COLO668 (cell line): ENCODE results near the gene TSPAN9.

ENCODE experiments used
- DNase-seq: peaks from one replicate; lab custom pipeline; 2025; ENCODE audit not compliant: unreplicated experiment; lab: John Stamatoyannopoulos, UW

TSPAN9 gene

DNA sequence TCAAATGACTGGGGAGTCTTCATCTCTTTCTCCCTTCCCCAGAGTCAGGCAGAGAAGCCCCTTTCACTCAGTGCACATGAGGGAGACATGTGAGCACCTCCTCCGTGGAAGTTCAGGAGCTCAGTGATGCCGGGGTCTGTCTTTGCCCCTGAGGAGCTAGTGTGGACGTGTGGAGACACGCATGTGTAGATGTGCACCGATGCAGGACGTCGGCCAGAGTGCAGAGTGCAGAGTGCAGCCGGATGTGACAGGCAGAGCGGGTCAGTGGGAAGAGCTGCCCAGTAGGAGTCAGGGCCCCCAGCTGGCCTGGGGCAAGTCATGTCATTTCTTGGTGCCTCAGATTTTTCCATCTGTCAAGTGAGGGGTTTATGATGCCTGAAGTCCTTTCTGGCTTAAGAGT lies 20.7 kb downstream of the TSPAN9 start:
- no peak for DNase-seq

DNA sequence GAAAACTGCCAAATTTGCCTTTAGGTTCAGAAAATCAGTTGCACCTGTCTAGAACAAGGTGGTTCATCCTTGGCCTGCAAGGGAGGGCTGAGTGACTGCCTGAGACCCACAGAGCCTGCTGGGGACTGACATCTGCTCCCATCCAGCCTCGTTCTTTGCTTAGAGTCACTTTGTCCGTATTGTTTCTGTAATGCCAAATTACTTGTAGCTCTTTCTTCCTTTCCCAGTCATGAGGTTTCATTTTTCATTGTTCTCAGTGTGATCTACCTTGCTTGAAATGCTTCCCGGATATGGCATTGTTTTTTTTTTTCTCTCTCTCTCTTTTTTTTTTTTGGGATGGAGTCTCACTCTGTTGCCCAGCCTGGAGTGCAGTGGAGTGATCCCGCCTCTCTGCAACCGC lies 21.3 kb downstream of the TSPAN9 start:
- no peak for DNase-seq

DNA sequence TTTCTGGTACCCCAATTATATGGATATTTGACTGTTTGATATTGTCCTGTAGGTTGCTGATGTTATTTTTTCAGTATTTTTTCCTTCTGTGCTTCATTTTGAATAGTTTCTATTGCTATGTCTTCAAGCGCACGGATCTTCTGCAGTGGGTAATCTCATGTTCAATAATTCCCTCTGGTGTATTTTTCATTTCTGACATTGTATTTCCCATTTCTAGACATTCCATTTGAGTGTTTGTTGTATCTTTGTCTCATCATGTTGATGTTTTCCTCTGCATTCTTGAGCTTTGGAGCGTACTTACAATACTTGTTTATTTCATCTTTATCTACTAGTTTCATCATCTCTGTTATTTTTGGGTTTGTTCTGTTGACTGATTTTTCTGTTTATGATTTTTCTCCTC lies 22.0 kb downstream of the TSPAN9 start:
- DNase-seq: no peak

DNA sequence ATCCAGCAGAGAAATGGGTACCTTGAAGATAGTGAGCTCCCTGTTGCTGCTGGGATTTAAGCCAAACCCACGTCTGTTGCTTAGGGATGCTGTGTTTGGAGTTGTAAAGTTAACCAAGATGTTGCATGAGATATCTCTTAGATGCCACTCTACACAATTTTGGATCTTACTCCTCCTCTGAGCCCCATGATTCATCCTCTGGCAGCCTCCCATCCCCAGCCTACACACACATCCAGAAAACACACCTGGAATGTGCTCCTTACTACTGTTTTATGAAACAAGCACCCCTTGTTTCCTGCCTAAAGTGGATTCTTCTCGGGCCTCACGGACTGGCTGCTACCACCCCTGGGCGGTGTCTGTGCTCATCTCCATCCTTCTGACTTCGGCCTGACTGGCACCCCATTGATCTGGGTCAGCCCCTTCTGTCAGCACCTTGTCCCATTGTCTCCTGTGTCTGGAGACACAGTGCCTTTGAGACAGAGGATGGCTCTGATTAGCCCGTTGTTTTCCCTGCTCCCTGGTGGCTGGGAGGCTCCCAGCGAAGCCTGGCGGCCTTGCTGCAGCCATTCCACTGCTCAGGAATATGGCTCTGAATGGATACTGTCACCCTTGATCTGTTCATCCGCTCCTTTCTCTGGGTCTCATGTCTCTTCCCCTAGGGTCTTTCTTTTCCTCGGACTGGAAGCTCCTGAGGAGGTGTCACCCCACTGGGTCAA lies 24.3 kb downstream of the TSPAN9 start:
- no peak for DNase-seq

DNA sequence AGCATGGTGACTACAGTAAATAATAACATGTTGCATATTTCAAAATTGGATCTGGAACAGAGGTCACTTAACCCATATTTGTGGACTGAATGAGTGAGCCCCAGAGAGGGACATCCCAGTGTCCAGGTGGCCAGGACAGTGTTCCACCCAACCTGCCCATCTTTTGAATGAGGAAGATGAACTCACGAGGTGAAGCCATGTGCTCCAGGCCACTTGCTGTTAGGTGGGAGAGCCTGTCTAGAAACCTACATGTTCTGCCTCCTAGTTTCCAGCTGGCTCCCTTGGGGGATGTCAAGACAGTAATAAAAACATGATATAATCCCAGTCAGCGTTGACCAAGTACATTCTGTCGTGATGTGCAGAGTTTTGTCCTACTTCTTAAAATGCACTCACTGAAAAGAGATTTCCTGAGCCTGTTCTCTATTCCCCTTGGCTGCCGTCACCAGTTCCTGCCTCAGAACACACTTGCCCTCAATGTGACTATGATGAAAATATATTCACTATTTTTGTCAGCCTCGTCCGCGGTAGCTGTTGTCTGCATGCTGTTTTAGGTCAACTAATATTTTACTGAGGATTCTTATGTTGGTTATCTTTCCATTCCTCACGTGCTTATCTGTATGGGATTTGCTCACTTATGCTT lies 25.7 kb downstream of the TSPAN9 start:
- DNase-seq: no peak

DNA sequence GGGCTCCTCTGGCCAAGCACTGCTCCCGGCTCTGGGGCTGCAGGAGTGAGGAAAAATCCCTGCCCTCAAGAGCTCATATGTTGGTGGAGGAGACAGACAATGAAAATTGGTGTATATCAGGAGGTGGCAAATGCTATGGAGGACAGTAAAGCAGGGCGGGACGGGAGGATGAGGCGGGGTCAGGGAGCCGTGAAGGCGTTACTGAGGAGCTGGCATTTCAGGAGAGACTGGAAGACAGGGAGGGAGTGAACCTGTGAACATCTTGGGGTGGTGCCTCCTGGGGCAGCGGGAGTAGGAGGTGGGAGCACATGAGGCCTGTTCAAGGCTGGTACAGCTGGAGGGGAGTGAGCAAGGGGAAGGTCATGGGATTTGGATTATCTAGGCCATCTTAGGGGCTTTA lies 26.6 kb downstream of the TSPAN9 start:
- no peak for DNase-seq

DNA sequence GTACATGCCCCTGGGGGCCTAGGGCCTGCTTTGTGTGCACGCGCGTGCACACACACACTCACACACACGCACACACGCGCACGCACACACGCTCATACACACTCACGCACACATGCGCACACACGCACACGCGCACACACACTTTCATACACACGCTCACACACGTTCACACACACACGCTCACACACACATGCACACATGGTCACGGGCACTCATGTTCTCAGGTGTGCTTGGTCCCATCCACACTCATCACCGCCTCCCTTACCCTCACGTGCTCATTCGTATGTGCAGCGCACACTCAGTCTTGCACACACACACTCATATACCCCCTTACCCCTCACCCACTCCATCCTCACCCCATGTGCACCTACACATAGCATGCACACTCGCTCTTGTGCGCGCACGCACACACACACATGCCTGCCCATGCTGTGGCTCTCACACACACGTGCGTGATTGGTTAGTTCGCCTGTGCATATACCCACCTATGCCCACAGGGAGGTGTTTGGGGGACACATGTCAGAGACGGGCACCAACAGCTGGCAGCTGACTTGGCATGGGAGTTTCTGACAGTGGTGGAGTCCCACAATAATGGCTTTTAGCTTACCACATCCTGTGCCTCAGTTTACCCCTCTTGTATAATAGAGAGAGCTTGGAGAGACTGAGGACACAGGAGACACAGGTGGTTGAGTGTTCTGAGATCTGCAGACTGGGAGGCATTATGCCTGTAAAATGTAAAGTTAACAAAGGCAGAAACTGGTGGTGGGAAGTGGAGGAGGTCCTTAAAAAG lies 28.7 kb downstream of the TSPAN9 start:
- no peak for DNase-seq

DNA sequence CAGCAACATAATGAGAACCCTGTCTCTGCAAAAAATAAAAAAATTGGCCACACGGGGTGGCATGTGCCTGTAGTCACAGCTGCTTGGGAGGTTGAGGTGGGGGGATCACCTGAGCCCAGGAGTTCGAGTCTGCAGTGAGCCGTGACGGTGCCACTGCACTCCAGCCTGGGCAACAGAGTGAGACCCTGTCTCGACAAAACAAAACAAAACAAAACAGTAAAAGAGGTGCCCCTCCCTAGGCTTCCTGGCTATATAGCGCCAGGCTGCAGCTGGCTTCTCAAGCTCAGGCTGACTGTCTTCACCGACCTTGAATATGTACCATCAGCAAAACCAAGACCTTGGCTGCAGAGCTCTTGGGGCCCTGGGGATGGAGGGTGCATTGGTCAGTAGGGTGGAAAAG lies 29.4 kb downstream of the TSPAN9 start:
- no peak for DNase-seq

DNA sequence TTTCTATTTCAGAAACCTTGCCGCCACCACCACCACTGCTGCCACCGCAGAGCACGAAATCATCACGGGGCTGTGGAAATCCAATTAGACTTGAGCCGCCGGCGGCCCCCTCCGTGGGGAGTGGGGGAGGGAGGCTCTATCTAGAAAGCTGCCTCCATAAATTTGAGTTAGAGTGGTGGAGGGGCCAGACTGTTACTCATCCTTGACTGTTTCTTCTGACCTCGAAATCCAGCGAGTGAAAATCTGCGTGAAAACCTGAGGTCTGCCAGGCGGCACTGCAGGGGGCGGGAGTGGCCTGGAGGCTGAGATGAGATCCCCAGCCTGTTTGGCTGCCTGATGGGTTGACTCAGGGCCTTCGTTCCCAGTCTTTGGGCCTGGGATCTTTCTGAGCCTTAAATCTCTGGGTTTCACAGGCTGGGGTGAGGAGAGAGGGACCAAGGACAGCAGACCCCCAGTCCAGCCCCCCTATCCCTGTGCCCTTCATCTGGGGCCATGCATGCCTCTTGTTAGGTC lies 29.9 kb downstream of the TSPAN9 start:
- DNase-seq: no peak

DNA sequence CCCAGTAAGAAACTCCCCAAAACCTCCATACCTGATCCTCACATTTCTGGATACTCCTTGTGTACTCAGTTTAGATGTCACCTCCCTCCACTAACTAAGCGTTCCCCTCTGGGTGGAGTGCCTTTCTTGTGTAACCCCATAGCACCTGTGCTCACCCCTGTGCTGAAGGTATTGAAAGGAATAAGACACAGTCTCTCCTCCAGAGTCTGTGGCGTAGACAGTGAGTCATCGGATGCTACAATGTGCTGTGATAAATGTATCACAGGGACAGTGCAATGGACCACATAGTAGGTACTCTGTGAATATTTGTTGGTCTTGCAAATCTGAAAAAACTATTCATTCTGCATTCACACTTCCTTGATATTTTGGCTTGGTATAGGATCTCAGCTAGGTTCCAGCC lies 30.8 kb downstream of the TSPAN9 start:
- DNase-seq: no peak

DNA sequence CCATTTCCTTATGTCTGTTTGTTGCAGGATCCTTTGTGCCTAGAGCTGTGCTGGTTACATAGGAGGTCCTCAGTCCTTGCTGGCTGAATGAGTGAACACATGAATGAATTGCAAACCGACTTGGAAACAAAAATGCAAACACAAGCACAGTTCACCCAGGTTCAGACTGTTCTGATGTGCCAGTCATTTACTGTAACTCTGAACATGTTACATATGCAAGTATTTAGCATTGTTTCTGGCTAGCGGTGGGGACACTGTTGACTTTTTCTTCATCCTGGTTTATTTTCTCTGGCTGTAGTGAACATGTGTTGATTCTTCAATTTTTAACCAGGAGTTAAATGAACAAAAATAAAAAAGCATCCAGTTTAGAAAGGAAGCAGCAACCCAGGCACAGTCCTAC lies 33.4 kb downstream of the TSPAN9 start:
- DNase-seq: no peak

DNA sequence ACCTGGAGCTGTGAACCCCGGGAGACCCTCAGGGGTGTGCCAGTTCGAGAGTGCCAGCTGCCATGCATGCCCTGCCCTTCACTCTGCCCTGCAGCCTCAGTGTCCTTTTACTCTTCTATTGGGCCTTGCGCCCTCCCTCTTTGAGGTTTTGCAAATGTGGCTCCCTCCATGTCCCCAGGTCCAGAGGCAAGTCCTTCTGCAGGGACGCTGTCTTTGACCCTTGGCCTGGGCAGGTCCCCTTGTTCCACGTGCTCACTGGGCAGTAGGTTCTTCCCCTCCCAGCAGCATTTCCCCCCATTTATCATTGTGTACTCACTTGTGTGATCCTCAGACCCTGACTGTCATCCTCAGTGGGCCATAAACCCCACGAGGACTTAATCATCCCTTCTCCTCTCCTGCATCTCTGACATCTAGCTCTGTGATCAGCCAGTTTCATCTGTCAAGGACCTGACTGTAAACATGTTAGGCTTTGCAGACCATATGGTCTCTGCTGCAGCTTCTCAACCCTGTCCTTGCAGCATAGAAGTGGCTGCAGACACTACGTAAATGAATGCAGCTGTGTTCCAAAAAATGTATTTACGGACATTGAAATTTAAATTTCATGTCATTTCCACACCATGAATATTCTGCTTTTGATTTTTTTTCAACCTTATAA lies 36.6 kb downstream of the TSPAN9 start:
- no peak for DNase-seq

DNA sequence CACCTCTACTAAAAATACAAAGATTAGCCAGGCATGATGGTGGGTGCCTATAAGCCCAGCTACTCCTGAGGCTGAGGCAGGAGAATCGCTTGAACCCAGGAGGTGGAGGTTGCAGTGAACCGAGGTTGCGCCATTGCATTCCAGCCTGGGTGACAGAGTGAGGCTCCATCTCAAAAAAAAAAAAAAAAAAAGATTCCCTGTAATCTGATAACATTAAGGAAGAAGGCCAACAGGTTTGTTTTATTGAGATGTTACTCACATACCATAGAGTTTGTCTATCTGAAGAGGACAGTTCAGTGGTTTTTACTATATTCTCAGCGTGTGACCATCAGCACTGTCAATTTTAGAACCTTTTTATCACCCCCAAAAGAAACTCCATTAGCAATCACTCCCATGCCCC lies 37.5 kb downstream of the TSPAN9 start:
- DNase-seq: no peak

DNA sequence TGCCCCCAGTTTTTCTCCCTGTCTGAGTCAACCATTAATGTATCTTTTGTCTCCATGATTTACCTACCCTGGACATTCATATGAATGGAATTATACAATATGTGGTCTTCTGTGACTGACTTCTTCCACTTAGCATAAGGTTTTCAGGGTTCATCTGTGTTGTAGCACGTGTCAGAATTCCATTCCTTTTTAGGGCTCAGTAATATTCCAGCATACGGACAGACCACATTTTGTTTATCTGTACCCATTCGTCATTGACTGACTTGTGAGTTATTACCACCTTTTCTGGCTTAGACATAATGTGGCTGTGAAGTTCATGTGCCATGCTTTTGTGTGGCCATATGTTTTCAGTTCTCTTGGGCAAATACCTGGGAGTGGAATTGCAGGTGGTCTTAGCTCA lies 37.9 kb downstream of the TSPAN9 start:
- DNase-seq: no peak

DNA sequence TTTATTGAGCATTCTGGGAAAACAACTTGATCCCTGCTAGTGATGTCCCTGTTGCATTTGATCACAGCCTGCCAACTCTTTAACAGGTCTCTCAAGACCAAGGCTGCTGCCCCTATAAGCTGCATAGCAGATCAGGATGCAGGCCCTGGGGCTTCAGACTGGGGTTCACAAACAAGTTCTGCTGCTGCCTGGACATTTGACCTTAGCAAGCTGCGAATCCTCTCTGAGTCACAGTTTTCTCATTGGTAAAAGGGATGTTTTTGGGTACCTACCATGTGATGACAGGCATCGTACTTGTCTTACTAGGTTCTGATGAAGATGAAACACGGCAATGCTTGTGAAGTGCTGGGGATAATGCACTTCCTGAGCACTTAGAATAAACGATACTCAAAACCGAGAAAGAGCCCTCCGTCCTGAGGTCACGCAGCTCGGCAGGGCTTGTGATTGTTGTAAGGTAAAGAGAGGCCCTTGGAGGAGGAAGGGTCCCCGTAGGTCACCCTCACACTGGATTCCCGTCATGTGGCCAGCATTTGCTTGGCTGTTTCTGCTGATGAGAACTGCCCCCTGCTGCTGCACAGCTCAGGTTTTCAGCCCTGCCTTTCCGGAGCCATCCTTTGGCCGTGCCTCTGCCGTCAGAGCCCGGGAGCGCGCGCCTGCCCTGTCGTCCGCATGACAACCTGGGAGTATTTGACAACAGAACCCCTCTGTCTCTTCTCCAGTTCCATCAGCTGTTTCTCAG lies 39.1 kb downstream of the TSPAN9 start:
- no peak for DNase-seq

DNA sequence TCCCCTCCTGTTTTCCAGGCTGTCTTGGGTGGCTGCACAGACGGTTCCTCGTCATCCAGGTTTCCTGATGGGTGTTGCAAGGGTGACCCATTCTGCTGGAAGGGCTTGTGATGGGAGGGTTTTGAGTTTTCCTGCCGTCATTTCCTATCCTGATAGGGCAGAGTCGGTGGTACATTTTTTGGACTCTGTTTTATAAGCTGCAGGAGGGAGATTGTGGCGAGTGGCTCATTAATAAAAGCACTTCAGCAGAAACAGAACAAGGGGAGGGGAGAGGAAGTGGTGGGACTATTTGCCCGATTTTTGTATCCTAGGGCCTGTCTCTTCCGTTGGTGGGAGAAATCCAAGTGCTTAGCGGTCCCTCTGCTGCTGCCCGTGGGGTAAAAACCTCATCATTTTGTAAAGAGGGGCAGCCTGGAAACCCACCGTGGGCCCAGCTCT lies 40.0 kb downstream of the TSPAN9 start:
- no peak for DNase-seq

DNA sequence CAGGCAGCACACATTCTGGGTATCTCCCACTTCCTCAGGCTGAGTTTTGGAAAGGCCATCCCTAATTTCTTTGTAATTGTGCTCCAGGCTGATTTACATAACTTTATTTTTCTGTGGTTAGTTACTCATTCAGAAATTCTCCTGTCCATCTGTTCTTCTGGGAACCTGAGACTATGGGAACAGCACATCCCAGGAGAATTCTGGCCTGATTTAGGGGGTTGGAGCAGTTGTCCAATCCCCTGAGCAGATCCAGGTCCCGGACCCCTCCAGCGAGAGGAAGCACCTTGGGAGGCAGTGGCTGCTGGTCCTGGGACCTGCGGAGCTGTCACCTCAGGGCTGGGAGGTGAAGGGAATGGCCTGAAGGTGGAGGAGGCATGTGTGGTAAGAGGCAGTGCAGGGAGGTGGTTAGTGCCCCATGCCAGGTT lies 40.4 kb downstream of the TSPAN9 start:
- DNase-seq: no peak

DNA sequence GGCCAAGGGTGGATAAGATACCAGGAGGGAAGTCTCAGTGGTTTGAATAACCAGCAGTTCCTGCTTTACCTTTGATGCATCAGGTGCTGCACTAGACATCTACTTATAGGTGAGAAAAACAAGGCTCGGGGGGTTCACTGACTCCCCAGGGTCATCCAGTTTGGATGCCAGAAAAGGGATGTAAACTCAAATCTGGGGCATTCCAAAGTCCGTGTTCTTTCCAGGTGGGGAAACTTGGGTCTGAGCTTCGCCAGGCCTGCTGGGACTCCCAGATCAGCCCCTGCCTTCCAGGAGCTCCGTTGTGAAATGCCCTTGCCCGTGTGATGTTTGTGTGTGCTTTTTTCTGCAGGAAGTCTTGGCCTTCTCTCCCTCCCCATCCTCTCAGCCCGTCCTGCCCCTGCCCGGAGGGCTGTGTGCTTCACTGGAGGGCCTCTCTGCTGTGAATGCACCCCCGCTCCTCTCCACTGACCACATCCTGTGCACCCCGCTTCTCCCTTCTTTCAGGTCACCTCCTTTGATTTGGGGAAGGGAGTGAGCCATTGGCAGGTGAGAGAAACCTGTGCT lies 42.1 kb downstream of the TSPAN9 start:
- DNase-seq: no peak

DNA sequence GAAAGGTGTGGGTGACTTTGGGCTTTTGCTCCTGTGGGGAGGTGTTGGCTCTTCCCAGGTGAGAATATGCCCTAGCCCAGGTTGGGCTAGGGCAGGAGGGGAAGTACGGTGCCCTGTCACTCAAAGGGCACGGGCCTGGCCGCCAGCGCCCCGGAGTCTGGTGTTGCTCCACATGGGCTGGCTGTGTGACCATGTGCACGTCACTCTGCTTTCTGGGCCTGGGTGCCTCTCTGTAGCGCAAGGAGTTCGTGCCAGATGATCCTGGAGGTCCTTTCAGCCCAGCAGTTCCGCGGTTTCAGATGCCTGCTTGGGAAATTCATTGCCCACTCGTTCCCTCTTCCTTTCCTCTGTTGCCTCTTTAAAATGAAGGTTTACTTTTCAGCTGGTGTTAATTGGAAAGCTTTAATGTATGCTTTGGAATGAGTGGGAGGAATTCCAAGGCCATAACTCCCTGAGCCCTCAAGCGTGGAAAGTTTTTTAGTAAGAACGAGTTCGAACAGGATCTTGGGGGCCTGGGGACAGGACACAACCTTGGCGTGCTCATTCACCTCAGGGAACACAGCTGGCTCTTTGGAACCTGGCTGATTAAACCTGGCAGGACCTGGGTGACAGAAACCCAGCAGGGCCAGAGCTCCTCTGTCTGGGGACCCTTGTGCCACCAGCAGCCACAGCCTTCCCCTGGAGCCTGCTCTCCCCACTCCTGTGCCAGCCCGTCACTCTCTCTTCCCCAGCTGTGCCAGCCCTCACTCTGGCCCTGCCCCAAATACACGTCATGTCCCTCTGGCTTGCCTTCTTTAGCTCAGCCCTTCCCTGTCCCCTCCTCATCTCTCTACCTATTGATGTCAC lies 42.8 kb downstream of the TSPAN9 start:
- DNase-seq: no peak

DNA sequence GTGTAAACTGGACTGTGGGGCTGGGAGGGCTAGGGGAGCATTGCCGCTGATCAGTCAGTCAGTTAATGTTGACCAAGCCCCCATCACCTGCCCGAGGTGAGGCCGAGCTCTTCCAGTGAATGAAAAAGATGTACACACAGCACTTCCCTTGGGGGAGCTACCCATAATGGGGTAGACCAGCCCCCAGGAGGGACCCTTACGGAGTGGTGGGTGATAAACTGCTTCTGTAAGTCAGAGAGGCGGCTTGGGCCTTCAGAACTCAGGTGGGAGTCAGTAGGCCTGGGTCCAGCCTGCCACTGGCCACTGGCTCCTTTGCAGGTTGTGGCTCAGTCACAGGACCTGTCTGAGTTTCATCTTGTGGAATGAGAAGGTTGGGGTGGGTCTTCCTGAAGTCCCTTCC lies 43.5 kb downstream of the TSPAN9 start:
- no peak for DNase-seq
